C4-2B (cell line): ENCODE results near the gene TSNAXIP1.
A peak's percentile ranks its signal among the peaks of the same experiment; 100 is the strongest.

ENCODE experiments used
- H3K27ac ChIP-seq: fragments of 450-650 bp; 2 replicates; pipeline ENCODE4 v1.5.1; 2017
- CTCF ChIP-seq: fragments of 450-650 bp; conservative IDR thresholded peaks from 2 replicates; pipeline ENCODE4 v1.5.1; 2017; ENCODE audit warnings: mild to moderate bottlenecking
- ZFX ChIP-seq: fragments of 450-650 bp; IDR thresholded peaks from 2 replicates; pipeline ENCODE4 v1.6.1; 2017

Gene TSNAXIP1

GRCh38 chr16:67864594-67864993 lies 57.9 kb downstream of the TSNAXIP1 start:
- no peak for TF ChIP-seq ZFX
- no peak for TF ChIP-seq CTCF
- H3K27ac ChIP-seq = no peak overlapping the region

- no peak overlapping the region for H3K27ac ChIP-seq
- no peak; the same call in 1 of the 2 replicates for TF ChIP-seq CTCF
- TF ChIP-seq ZFX = no peak
Measured at GRCh38 chr16:67865318-67865717, 58.6 kb downstream of the TSNAXIP1 start.

- H3K27ac ChIP-seq = no peak overlapping the region
- TF ChIP-seq ZFX (no peak), CTCF (no peak)
Measured at GRCh38 chr16:67868290-67868689, 61.6 kb downstream of the TSNAXIP1 start.

- H3K27ac ChIP-seq = no peak overlapping the region
- TF ChIP-seq CTCF (no peak), ZFX (no peak)
Measured at GRCh38 chr16:67869653-67870052, 63.0 kb downstream of the TSNAXIP1 start.

- H3K27ac ChIP-seq = no peak overlapping the region
- no peak for TF ChIP-seq ZFX
- TF ChIP-seq CTCF = no peak
Measured at GRCh38 chr16:67871256-67871655, 64.6 kb downstream of the TSNAXIP1 start.

- H3K27ac ChIP-seq = peak overlapping the region; percentile 89
- TF ChIP-seq ZFX = no peak
- no peak for TF ChIP-seq CTCF
Measured at GRCh38 chr16:67872131-67872630, 65.5 kb downstream of the TSNAXIP1 start.

- TF ChIP-seq CTCF (no peak), ZFX (peak; percentile 78)
- peak within 1 kb of the TSS; percentile 89 for H3K27ac ChIP-seq
Measured at GRCh38 chr16:67872631-67873434, 66.1 kb downstream of the TSNAXIP1 start, which contains the start of gene EDC4. Gene EDC4, plus strand, starts transcription at chr16:67873052. Its CDS starts 210 bp downstream, at chr16:67873262.
